HEK293 (cell line): ENCODE data around the gene TARDBP.

ENCODE experiments used
- MEIS1 ChIP-seq: sonication (generic); formaldehyde crosslinking; IDR thresholded peaks from 2 replicates; pipeline ENCODE4 v1.8.1; 2022; ENCODE audit warnings: missing genetic modification reagents, mild to moderate bottlenecking, borderline replicate concordance
- PBX3 ChIP-seq: sonication (generic); formaldehyde crosslinking; IDR thresholded peaks from 2 replicates; pipeline ENCODE4 v1.8.1; 2022; ENCODE audit warnings: mild to moderate bottlenecking, moderate library complexity, missing genetic modification reagents
- REST ChIP-seq: fragments of 450-650 bp; formaldehyde crosslinking; IDR thresholded peaks from 2 replicates; pipeline ENCODE4 v1.5.1; 2016; ENCODE audit warnings: missing biosample characterization, missing genetic modification characterization
- TCF7L2 ChIP-seq: IDR thresholded peaks from 2 replicates; pipeline ENCODE4 v1.6.1; 2011; ENCODE audit warnings: low read depth, mild to moderate bottlenecking, inconsistent platforms, low read length, moderate library complexity, borderline replicate concordance
- YY1 ChIP-seq: fragments of 450-650 bp; formaldehyde crosslinking; IDR thresholded peaks from 2 replicates; pipeline ENCODE4 v1.5.1; 2018; ENCODE audit warnings: missing biosample characterization, missing genetic modification characterization
- ZBTB1 ChIP-seq: fragments of 450-650 bp; formaldehyde crosslinking; IDR thresholded peaks from 2 replicates; pipeline ENCODE4 v1.5.1; 2016; ENCODE audit warnings: missing biosample characterization, missing genetic modification characterization
- ZNF138 ChIP-seq: fragments of 450-650 bp; formaldehyde crosslinking; IDR thresholded peaks from 2 replicates; pipeline ENCODE4 v1.5.1; 2016; ENCODE audit warnings: missing biosample characterization, missing genetic modification characterization, borderline replicate concordance
- ZNF202 ChIP-seq: fragments of 450-650 bp; formaldehyde crosslinking; IDR thresholded peaks from 2 replicates; pipeline ENCODE4 v1.5.1; 2016; ENCODE audit warnings: missing biosample characterization, missing genetic modification characterization, borderline replicate concordance
- ZNF311 ChIP-seq: fragments of 450-650 bp; formaldehyde crosslinking; IDR thresholded peaks from 2 replicates; pipeline ENCODE4 v1.5.1; 2017; ENCODE audit warnings: missing biosample characterization, missing genetic modification characterization, borderline replicate concordance
- TF ChIP-seq, protein P1 (sequence below): fragments of 450-650 bp; formaldehyde crosslinking; IDR thresholded peaks from 2 replicates; pipeline ENCODE4 v1.5.1; 2016; ENCODE audit warnings: missing biosample characterization, missing genetic modification characterization

DNA sequence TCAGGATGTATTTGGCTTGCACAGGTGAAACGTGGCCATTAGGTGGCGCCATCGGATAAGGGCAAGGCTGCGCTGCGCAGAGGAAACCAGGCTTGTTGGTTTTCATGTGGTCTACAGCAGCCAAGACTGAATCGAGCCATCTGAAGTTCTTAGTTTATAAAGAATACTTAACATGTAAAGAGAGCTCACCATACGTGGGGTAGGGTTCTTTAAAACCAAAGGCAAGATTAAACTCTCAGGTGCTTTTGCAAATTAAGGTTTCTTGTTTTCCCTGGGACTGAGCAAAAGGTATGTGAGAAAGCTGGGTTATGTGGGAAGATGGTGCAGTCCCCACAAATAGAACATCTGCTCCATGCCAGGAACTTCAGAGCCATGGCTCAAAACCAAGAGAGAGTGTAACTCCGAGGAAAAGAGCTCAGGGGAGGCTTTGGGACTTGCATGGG is 25.3 kb downstream of the TARDBP start:
- TF ChIP-seq MEIS1 (CRISPR knock-in tag) (no peak), ZBTB1 (tag by site-specific recombination) (no peak), YY1 (tag by site-specific recombination) (no peak), TCF7L2 (no peak), ZNF138 (no peak), ZNF311 (tag by site-specific recombination) (no peak), PBX3 (CRISPR knock-in tag) (no peak), ZNF202 (tag by site-specific recombination) (no peak), REST (tag by site-specific recombination) (no peak)
- TF ChIP-seq, protein P1, sequence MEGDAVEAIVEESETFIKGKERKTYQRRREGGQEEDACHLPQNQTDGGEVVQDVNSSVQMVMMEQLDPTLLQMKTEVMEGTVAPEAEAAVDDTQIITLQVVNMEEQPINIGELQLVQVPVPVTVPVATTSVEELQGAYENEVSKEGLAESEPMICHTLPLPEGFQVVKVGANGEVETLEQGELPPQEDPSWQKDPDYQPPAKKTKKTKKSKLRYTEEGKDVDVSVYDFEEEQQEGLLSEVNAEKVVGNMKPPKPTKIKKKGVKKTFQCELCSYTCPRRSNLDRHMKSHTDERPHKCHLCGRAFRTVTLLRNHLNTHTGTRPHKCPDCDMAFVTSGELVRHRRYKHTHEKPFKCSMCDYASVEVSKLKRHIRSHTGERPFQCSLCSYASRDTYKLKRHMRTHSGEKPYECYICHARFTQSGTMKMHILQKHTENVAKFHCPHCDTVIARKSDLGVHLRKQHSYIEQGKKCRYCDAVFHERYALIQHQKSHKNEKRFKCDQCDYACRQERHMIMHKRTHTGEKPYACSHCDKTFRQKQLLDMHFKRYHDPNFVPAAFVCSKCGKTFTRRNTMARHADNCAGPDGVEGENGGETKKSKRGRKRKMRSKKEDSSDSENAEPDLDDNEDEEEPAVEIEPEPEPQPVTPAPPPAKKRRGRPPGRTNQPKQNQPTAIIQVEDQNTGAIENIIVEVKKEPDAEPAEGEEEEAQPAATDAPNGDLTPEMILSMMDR (tag by site-specific recombination) = peak; percentile 94
